HEK293 (cell line): Measurements from ENCODE around the gene FCHO2.

Experiments
- CTCF ChIA-PET: fragments of 350-600 bp; formaldehyde crosslinking; extraction: SDS; loops from one replicate; lab custom pipeline; 2021; ENCODE audit warnings: antibody characterized with exemption; lab: Yijun Ruan, JAX
- POLR2A ChIA-PET: fragments of 300-600 bp; formaldehyde crosslinking; extraction: SDS; loops from one replicate; lab custom pipeline; 2020; ENCODE audit warnings: antibody characterized with exemption, inconsistent platforms; lab: Yijun Ruan, JAX
- H3K27ac ChIP-seq: fragments of 200-500 bp; sonication (Bioruptor generic); 2 replicates; pipeline ENCODE4 v1.5.1; 2014; ENCODE audit warnings: low read depth, low read length, control low read depth, inconsistent platforms; ENCODE audit errors: extremely low read depth
- H3K36me3 ChIP-seq, 2 experiments: fragments of 200-500 bp in 1 of 2; sonication (Bioruptor generic) in 1 of 2; 1 replicate in 1 of 2; 2 replicates in 1 of 2; pipeline ENCODE4 v1.5.1; 2014 to 2017; ENCODE audit warnings: inconsistent platforms in 2 of 2, low read length in 2 of 2; ENCODE audit not compliant: control insufficient read depth in 2 of 2, insufficient read depth in 1 of 2
- H3K4me1 ChIP-seq: fragments of 200-500 bp; sonication (Bioruptor generic); 2 replicates; pipeline ENCODE4 v1.5.1; 2014; ENCODE audit warnings: mild to moderate bottlenecking, low read length, inconsistent platforms; ENCODE audit not compliant: control insufficient read depth, insufficient read depth
- H3K4me3 ChIP-seq: 2 replicates; pipeline ENCODE4 v1.5.1; 2011; ENCODE audit warnings: low read depth, mild to moderate bottlenecking, control low read depth, low read length, moderate library complexity
- H3K9me3 ChIP-seq: fragments of 200-500 bp; sonication (Bioruptor generic); 2 replicates; pipeline ENCODE4 v1.5.1; 2014; ENCODE audit warnings: low read depth, low read length, inconsistent platforms; ENCODE audit not compliant: control insufficient read depth, insufficient read depth
- KLF8 ChIP-seq: fragments of 450-650 bp; formaldehyde crosslinking; IDR thresholded peaks from 2 replicates; pipeline ENCODE4 v1.5.1; 2016; ENCODE audit warnings: missing biosample characterization, missing genetic modification characterization
- ZBTB20 ChIP-seq: fragments of 450-650 bp; formaldehyde crosslinking; IDR thresholded peaks from 2 replicates; pipeline ENCODE4 v1.5.1; 2016; ENCODE audit warnings: missing biosample characterization, missing genetic modification characterization
- ZBTB44 ChIP-seq: fragments of 450-650 bp; IDR thresholded peaks from 2 replicates; pipeline ENCODE4 v1.5.1; 2018; ENCODE audit warnings: missing biosample characterization, mild to moderate bottlenecking, missing genetic modification characterization
- ZIC2 ChIP-seq: fragments of 450-650 bp; formaldehyde crosslinking; IDR thresholded peaks from 2 replicates; pipeline ENCODE4 v1.5.1; 2016; ENCODE audit warnings: missing biosample characterization, missing genetic modification characterization
- ZNF146 ChIP-seq: fragments of 450-650 bp; formaldehyde crosslinking; IDR thresholded peaks from 2 replicates; pipeline ENCODE4 v1.5.1; 2016; ENCODE audit warnings: missing biosample characterization, missing genetic modification characterization
- ZNF239 ChIP-seq: fragments of 450-650 bp; formaldehyde crosslinking; IDR thresholded peaks from 2 replicates; pipeline ENCODE4 v1.5.1; 2016; ENCODE audit warnings: missing biosample characterization, missing genetic modification characterization
- ZNF292 ChIP-seq: fragments of 450-650 bp; formaldehyde crosslinking; IDR thresholded peaks from 2 replicates; pipeline ENCODE4 v1.5.1; 2016; ENCODE audit warnings: low read depth, missing biosample characterization, missing genetic modification characterization, borderline replicate concordance
- ZNF362 ChIP-seq: fragments of 450-650 bp; formaldehyde crosslinking; IDR thresholded peaks from 2 replicates; pipeline ENCODE4 v1.5.1; 2016; ENCODE audit warnings: missing biosample characterization, missing genetic modification characterization
- ZNF394 ChIP-seq: fragments of 450-650 bp; formaldehyde crosslinking; IDR thresholded peaks from 2 replicates; pipeline ENCODE4 v1.5.1; 2016; ENCODE audit warnings: missing biosample characterization, missing genetic modification characterization, mild to moderate bottlenecking, moderate library complexity, borderline replicate concordance
- ZNF514 ChIP-seq: fragments of 450-650 bp; formaldehyde crosslinking; IDR thresholded peaks from 2 replicates; pipeline ENCODE4 v1.5.1; 2016; ENCODE audit warnings: missing biosample characterization, missing genetic modification characterization
- ZNF529 ChIP-seq: fragments of 450-650 bp; formaldehyde crosslinking; IDR thresholded peaks from 2 replicates; pipeline ENCODE4 v1.5.1; 2017; ENCODE audit warnings: missing genetic modification characterization, missing biosample characterization; ENCODE audit not compliant: insufficient replicate concordance
- ZNF558 ChIP-seq: fragments of 450-650 bp; formaldehyde crosslinking; IDR thresholded peaks from 2 replicates; pipeline ENCODE4 v1.5.1; 2016; ENCODE audit warnings: missing biosample characterization, missing genetic modification characterization
- ZNF561 ChIP-seq: fragments of 450-650 bp; IDR thresholded peaks from 2 replicates; pipeline ENCODE4 v1.5.1; 2018; ENCODE audit warnings: missing biosample characterization, missing genetic modification characterization, borderline replicate concordance
- ZNF580 ChIP-seq: fragments of 450-650 bp; formaldehyde crosslinking; IDR thresholded peaks from 2 replicates; pipeline ENCODE4 v1.5.1; 2016; ENCODE audit warnings: missing biosample characterization, missing genetic modification characterization
- ZNF654 ChIP-seq: fragments of 450-650 bp; formaldehyde crosslinking; IDR thresholded peaks from 2 replicates; pipeline ENCODE4 v1.5.1; 2016; ENCODE audit warnings: low read depth, missing biosample characterization, missing genetic modification characterization
- ZNF664 ChIP-seq: fragments of 450-650 bp; formaldehyde crosslinking; IDR thresholded peaks from 2 replicates; pipeline ENCODE4 v1.5.1; 2016; ENCODE audit warnings: missing biosample characterization, missing genetic modification characterization
- ZNF670 ChIP-seq: fragments of 450-650 bp; formaldehyde crosslinking; IDR thresholded peaks from 2 replicates; pipeline ENCODE4 v1.5.1; 2016; ENCODE audit warnings: missing biosample characterization, missing genetic modification characterization, low read depth
- ZNF704 ChIP-seq: fragments of 450-650 bp; formaldehyde crosslinking; IDR thresholded peaks from 2 replicates; pipeline ENCODE4 v1.5.1; 2016; ENCODE audit warnings: missing biosample characterization, missing genetic modification characterization
- ZNF747 ChIP-seq: fragments of 450-650 bp; formaldehyde crosslinking; IDR thresholded peaks from 2 replicates; pipeline ENCODE4 v1.5.1; 2016; ENCODE audit warnings: missing biosample characterization, missing genetic modification characterization
- ZNF830 ChIP-seq: fragments of 450-650 bp; IDR thresholded peaks from 2 replicates; pipeline ENCODE4 v1.5.0; 2018; ENCODE audit warnings: missing biosample characterization, missing genetic modification characterization, low read depth, mild to moderate bottlenecking, moderate library complexity
- ZSCAN16 ChIP-seq: fragments of 450-650 bp; formaldehyde crosslinking; IDR thresholded peaks from 2 replicates; pipeline ENCODE4 v1.5.1; 2016; ENCODE audit warnings: missing biosample characterization, missing genetic modification characterization
- ZSCAN4 ChIP-seq: fragments of 450-650 bp; formaldehyde crosslinking; IDR thresholded peaks from 2 replicates; pipeline ENCODE4 v1.5.1; 2017; ENCODE audit warnings: missing biosample characterization, missing genetic modification characterization

The FCHO2 gene

GRCh38 chr5:72994578-72994977, 38.7 kb downstream of the FCHO2 start:
- no peak for TF ChIP-seq ZNF529 (tag by site-specific recombination)
- TF ChIP-seq ZNF580, result 0 out of 2 replicates have a peak, but pooled peaks have one; percentile 13
- TF ChIP-seq ZNF146 (tag by site-specific recombination), result peak; percentile 84
- Histone ChIP-seq H3K27ac (no peak overlapping the region), H3K36me3 (peaks cover 24 to 28% of the 10 kb centered on the region in 2 experiments), H3K4me3 (no peak overlapping the region), H3K9me3 (no peaks in the 10 kb centered on the region), H3K4me1 (no peaks in the 10 kb centered on the region; the same call in 1 of the 2 replicates)
- ChIA-PET CTCF (no interaction called here), POLR2A (no interaction called here)

GRCh38 chr5:72996632-72997031, 40.8 kb downstream of the FCHO2 start:
- CTCF ChIA-PET, result no interaction called here

More at GRCh38 chr5:72996632-72997031, 40.8 kb downstream of the FCHO2 start:
- Histone ChIP-seq H3K4me3 (no peak overlapping the region), H3K27ac (no peak overlapping the region), H3K36me3 (peaks cover 6 to 17% of the 10 kb centered on the region in 2 experiments), H3K4me1 (no peaks in the 10 kb centered on the region), H3K9me3 (no peaks in the 10 kb centered on the region)
- no peak for TF ChIP-seq ZNF146 (tag by site-specific recombination)
- no peak for TF ChIP-seq ZBTB20 (tag by site-specific recombination)
- no peak for TF ChIP-seq ZNF664
- no peak for TF ChIP-seq ZNF747
- no peak for TF ChIP-seq ZNF561 (tag by site-specific recombination)
- no peak for TF ChIP-seq ZNF394 (tag by site-specific recombination)
- TF ChIP-seq ZNF292 (tag by site-specific recombination), result no peak
- no peak for TF ChIP-seq ZNF558 (tag by site-specific recombination)
- TF ChIP-seq ZSCAN16, result no peak
- no peak for TF ChIP-seq KLF8 (tag by site-specific recombination)
- no peak for TF ChIP-seq ZNF670 (tag by site-specific recombination)
- no peak for TF ChIP-seq ZBTB44 (tag by site-specific recombination)
- no peak for TF ChIP-seq ZSCAN4 (tag by site-specific recombination)
- no peak for TF ChIP-seq ZNF239 (tag by site-specific recombination)
- TF ChIP-seq ZNF830 (tag by site-specific recombination), result no peak
- TF ChIP-seq ZNF704 (tag by site-specific recombination), result no peak
- TF ChIP-seq ZNF514 (tag by site-specific recombination), result no peak
- TF ChIP-seq ZIC2 (tag by site-specific recombination), result no peak
- TF ChIP-seq ZNF654 (tag by site-specific recombination), result no peak
- TF ChIP-seq ZNF362 (tag by site-specific recombination), result no peak
- POLR2A ChIA-PET, result no interaction called here
